Nucleus accumbens (tissue), 56 donors: Measurements from ENCODE around the gene MYO18A.

Experiments
- DNase-seq, 56 donors: peaks; one replicate each; lab custom pipeline; 2025; lab: John Stamatoyannopoulos, UW

The MYO18A gene

DNA sequence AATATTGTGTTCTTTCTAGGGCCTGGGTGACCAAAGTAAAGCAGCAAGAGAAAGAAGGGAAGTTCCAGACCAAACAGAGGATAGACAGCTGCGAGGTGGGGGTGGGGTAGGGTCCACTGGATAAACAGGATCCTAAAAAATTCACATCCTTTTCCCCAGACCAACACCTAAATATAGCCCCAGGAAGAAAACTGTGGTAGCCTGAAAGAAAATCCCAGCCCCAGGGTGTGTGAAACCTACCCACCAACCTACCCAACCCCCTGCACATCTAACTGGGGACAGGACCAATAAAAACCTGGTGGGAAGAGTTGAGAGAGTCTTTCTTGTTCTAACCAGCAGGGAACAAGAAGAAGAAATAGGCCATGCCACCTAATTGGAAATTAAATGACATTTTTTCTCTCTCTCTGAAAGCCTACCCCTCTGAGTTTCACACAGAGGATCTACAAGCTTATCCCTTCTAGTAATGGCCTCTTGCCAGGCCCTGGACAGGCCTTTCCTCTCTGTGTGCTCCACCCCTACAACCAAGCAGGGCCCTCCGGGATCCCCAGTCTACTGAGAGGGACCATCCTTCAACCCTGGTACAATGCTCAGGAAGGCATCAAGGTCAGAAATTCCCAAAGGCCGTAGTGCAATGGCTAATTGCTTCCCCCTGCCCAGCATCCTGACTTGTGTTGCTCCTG is 12.0 kb downstream of the MYO18A start:
- no peak for DNase-seq

DNA sequence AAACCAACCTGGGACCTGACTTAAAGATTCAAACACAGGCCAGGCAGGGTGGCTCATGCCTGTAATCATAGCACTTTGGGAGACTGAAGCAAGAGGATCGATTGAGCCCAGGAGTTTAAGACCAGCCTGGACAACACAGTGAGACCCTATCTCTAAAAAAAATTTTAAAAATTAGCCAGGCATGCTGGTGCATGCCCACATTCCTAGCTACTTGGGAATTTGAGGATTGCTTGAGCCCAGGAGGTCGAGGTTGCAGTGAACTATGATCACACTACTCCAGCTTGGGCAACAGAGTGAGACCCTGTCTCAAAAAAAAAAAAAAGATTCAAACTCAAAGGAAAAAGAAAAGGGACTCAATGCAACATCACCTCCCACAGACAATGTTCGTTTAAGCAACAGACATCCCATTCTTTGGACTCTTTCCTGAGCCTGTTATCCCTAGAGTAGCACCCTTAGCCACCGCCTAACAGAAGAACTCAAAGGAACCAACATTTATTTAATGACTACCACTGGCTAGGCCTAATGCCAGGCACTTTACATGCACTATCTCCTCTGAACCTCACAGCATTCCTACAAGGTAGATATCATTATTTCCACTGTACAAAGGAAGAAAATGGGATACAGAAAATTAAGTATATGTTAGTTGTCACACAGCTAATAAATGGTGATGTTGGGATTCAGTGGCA is 12.7 kb downstream of the MYO18A start:
- DNase-seq = no peak

DNA sequence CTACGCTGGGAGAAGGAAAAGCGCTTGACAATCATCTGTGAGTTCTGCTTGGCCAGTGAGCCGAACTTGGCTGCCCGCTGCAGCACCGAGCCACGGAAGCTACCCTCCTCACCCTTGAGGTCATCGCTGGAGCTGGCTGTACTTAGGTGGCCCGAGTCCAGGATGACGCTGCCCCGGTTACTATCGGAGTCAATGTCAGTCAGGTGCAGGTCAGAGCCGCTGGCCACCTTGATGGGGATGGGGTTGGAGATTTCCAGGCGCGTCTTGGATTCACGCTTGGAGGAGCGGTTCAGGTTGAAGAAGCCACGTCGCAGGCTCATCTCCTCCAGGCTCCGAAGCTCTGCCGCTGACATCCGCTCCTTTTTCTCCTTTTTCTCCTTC is 13.7 kb downstream of the MYO18A start:
- DNase-seq = no peak

DNA sequence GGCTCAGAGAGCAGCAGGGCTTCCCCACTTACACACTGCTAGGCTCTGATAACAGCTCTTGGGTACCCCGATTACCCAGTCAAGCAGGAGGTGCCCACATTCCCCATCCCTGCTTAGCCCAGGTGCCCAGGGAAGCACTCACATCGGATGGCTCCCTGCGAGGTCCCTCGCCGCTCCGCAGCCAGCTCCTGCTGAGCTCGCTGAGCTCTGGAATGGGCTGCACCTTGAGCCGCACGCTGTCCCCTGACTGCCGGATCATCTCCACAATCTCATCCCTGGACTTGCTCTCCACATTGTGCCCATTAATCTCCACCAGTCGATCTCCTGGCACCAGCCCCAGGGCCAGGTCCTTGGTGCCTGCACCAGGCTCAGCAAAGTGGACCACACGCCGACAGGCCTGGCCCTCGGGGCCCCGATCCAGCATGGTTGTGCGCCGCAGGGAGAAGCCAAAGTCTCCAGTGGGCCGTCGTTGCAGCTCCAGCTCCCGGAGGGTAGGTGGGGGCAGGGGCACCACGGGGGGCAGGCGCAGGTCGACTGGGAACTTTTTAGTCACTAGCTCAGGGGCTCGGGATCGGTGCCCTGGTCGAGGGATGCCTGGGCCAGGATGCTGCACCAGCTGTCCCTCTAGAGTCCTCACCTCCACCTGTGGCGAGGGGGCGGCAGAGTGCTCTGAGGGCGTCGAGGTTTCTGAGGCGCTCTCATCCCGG is 14.2 kb downstream of the MYO18A start:
- no peak for DNase-seq

DNA sequence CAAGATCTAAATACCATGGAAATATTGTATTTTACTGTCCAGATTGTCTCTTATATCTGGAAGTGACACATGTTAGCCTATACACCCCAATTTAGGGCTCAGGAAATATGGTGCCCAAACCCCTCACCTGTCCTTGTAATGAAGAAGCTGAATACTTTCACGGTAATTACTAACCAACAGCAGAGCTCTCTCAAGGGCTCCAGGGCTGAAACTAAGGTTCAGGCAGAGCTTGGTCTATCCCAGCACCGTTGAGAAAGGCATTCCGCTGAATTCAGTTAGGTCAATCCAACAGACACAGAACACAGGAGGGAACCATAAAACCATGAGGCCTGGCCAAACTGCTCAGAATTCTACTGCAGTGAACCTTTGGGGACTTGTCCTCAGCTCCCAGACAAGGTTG is 14.9 kb downstream of the MYO18A start:
- DNase-seq = no peak

DNA sequence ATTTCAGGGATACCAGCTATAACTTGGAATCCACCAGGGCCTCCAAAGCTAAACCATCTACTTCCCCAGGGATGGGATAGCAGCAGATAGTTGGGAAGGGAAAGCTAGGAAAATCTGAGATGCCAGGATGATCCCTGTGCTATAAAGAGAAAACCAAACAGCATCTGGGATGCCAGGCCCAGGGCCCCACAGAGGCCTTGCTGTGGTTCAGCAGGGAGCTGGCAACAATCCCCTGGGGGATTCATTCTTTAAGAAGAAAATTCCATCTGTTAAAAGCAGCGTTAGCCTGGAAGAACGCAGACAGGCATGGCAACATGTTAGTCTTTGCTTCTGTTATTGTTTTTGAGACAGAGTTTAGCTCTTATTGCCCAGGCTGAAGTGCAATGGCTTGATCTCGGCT is 16.6 kb downstream of the MYO18A start:
- DNase-seq = no peak

DNA sequence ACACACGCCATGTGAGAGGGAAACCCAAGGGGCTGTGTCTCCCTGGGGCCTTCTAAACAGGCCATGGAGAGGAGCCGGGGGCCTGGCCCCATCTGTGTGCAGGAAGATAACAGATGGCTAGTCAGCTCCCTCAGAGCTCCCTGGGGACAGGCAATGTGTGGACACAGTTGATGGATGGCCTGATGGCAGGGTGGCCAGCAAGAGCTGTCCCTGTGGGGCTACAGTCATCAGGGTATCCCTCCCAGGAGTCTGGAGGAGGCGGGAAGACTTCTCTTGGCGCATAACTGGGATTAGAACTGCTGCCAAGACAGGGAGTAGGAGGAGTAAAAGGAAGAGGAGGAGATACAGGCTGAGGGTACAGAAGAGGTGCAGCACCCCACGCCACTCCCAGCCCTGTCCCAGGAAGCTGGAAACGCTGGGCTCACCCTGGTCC is 17.3 kb downstream of the MYO18A start:
- DNase-seq = no peak

DNA sequence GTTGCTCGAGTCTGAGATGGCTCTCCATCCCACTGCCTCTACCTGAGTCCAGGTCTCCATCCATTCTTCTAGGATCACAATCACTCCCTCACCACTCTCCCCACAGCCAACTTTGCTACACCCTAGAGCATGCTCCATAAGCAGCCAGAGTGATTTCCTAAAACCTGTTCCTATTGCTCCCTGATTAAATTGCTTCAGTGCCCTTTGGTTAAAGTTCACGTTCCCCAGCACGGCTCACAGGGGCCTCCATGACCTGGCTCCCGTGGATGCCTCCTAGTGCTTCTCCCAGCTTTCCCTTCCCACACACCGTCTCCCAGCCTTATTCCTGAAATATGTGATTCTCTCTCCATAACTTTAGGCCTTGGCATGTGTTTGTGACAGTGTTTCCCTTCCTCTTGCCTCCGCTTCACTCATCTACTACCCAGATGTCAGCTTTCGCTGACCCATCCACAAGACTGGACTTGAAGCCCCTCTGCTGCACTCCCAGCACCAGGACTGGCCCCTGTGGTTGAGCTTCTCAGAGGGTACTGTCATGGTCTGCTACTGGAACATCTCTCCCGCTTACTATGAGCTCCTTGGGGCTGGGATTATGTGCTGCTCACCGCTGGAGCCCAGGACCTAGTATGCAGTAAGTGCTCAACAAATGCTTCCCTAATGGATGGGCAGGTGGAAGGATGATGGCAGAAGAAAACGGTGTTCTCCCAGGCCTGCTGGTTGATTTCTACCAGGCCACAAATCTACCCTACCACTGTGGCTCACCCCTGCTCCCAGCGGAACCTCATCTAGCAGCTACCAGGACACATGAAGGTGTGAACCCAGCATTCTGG is 17.9 kb downstream of the MYO18A start:
- DNase-seq = no peak

DNA sequence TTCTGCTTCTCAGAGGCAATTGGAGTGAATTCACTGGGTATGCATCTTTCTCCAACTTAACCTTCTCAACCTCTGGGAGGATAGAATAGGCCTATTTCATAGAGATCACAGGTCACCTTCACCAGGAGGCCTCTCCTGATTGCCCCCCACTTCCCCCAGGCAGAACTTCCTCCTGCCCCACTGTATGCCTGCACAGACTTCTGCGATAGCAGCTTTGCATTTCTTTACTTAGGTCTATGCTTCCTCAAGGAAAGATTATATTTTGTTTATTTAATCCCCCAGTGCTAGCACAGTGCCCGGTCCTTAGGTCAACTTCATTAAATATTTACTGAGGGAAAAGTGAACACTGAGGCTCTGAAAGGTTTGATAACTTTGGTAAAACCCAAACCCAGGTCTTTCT is 19.9 kb downstream of the MYO18A start:
- no peak for DNase-seq

DNA sequence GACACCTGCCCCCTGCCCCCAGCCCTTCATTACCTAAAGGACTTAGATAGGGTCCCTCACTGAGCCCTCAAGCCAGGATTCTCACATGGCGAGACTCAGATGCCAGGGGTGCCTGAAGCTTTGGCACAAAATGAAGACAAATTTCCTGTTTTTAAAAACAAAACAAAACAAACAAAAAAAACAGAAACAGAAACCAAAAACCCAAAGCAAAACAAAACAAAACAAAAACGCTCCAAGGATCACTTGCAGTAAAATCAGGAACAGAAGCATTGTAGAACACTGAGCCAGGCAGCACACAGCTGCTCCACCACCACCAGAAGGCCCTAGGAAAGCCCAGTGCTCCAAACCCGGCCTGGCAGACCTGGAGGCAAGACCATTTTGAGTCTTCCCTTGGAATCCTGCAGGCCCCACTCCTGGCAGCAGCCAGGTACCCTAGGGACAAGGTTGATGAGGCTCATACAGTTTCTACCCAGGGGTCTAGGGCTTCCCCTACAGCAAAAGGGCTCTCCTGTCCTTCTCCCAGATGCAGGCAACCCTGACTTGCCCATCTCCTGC is 20.8 kb downstream of the MYO18A start:
- DNase-seq = peak in 1 of 56 donors; percentile 8

DNA sequence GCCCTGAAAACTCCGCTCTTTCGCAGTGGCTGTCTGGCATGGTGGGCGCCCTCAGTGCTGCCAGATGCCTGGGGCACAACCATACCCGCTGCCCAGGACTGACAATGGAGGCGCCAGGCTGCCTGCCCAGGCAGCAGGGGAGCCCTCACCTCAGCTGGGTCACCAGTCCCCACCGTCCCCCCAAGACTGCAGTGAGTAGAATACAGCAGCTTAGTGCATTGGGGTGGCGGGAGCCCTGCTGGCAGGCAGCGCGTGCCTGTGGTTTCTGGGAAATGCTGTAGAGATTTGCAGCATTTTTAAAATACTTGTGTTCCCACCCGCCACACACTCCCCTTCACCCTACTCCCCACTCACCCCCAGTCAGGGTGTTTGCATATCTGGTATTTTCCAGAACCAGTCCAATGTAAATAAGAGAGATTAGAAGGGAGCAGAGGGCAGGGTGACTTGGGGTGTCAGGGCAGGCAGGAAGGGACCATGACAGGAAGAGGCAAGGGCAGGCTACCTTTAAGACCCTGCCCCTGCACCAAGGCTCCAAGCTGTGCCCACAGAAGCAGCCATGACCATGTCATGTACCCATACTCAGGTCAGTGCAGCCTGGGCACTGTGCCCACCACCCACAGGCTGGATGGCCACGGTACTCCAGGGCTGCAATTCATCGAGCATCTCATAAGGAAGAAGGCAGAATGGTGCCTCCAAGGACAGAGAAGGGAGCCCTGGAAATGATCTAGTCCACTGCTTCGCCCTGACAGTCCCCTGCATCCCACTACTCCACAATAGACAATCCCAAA is 21.5 kb downstream of the MYO18A start:
- DNase-seq = peak in 17 of 56 donors; percentile 12 to 58 (median 36)

DNA sequence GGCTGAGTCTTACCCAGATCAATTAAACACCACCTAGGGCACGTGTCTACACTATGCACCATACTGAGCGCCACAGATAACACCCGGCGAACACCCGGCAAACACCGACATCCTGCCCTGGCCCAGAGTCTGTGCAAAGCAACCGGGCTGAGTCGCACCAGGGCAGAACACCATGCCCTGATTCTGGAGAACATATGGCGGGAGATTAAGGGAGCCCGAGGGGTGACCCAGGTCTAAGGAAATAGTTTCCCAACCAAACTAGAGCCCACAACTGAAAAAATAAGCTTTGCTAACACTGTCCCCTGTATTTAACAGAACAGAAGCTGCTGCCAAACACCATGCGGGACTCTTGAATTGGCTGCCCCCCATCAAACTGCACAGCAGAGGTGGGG is 22.1 kb downstream of the MYO18A start:
- DNase-seq = no peak

DNA sequence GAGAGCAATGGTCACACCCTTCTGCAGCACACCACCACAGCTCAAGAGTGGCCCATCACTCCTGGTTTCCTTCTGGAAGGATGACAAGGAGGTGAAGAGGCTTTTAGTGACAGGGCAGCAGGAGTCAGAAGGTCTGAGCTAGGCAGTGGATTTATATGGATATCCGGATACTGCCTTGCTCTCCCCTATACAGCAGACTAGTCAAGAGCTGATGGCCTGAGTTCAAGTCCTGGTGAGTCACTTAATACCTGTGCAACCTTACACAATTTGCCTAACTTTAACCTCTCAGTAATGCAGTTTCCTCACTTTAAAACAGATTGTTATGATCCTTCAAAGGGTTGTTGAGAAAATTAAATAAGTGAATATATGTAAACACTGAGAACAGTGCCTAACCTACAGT is 22.9 kb downstream of the MYO18A start:
- no peak for DNase-seq

DNA sequence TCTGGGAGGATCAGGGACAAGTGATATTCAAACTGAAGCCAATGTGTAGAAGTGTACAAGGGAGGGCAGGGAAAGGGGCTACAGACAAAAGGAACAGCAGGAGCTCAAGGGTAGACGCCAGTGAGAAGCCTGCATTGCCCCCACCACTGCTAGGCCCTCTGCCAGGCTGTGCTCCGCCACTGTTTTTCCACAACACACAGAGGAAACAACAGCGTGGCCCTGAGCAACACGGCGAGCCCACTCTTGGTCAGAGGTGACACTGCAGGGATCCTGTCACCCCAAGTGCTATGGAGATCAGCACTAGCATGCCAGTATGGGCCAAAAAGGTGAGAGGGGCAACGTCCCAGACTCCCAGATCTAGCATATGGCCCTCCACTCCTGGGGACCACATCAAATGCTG is 23.4 kb downstream of the MYO18A start:
- peak in 4 of 56 donors; percentile 15 to 40 (median 26) for DNase-seq

DNA sequence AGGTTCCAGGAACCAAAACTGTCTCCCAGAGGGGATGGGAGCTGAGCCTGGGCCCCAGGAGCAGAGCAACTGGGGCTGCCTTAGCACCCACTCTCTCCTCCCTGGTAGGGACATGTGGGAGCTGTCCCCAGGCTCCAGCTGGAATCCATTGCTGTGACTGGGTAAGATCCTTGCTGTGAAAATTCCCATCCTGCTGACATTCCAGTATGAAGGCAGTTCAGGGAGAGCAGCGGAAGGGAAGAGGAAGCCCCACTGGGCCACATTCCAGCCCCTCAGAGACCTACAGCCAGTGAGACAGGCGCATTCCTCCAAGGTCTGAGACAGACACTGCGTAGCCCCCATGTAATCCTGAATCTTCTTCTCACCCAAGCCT is 24.2 kb downstream of the MYO18A start:
- no peak for DNase-seq

DNA sequence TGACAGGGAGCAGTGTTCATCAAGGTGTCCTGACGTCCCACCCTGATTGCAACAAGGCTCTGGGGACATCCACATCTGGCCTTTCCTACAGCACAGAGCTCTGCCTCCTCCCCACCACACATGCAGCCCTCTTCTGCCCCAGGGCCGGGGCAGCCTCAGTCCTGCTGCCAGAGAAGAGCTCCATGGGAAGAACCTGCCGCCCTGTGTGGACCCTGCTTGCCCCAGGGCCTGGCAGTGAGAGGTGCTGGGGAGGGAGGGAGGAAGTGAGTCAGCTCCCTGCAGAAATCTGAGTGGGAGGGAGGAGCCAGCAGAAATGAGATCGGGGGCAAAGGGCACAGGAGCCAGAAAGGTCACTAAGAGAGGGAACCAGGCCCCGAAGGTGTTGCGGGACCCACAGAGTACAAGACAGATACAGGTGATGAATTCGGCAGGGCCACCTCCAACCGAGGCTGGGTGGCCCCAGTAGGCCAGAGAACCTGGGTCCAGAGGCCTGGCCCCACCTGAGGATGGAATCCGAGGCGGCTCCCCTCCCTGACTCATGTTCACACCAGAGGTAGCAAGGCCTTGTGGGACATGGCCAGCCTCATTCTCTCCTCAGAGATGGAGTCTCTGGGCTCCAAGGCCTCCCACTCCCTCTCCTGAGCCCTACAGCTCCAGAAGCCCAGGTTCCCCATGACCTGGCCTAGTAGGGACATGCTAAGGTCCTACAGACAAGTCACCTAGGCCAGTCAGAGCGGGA is 24.8 kb downstream of the MYO18A start:
- DNase-seq = peak in 7 of 56 donors; percentile 25 to 51 (median 40)

DNA sequence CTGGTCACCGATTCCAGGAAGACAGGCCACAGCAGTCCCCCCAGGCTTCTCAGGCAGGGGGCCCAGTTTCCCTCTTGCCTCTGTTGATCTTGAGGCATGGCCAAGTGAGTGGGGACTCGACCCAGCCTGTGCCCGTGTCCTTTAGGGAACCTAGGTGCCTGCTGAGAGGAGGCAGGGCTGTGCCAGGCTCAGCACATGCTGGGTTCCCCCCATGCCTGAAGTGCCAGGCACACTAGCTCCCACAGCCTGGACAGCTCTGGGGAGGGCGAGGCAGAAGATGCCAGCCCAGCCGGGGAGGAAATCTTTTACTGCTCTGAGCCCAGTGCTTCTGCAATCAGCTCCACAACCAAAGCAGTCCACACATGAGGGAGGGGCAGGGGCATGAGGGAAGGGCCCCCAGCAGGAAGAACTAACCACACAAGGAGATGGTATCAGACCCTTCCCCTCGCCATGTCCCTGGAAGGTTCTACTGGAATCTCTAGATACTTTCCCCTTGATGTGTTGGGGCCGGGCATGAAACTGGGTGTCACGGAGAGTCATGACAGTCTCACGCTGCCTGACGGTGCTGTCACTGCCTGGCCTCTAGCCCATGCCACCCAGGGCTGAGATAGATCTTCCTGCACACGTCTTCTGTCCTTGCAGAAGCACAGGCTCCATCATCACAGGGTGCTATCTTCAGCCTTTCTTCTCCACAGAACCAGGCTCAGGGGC is 25.5 kb downstream of the MYO18A start:
- DNase-seq = peak in 26 of 56 donors; percentile 20 to 71 (median 47)

DNA sequence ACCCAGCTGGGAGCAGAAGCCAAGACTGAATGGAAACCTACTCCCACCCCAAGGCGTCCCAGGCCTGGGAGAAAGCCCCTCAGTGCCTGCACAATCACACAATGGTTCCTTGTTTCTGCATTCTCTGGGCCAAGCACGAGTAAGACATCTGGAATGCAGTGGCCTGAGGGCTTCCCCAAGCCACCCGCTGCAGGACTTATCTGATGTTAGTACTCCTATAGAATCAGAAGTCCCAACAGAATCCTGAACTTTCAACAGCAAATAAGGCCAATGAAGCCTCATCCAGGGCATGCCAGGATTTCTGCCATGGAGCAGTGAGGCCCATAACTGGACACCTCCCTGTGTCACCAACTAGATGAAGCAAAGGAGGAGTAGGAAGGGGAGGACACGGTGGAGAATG is 28.6 kb downstream of the MYO18A start:
- peak in 36 of 56 donors; percentile 15 to 63 (median 42) for DNase-seq
